ENCODE measurements around the gene TRA2B.

DNA sequence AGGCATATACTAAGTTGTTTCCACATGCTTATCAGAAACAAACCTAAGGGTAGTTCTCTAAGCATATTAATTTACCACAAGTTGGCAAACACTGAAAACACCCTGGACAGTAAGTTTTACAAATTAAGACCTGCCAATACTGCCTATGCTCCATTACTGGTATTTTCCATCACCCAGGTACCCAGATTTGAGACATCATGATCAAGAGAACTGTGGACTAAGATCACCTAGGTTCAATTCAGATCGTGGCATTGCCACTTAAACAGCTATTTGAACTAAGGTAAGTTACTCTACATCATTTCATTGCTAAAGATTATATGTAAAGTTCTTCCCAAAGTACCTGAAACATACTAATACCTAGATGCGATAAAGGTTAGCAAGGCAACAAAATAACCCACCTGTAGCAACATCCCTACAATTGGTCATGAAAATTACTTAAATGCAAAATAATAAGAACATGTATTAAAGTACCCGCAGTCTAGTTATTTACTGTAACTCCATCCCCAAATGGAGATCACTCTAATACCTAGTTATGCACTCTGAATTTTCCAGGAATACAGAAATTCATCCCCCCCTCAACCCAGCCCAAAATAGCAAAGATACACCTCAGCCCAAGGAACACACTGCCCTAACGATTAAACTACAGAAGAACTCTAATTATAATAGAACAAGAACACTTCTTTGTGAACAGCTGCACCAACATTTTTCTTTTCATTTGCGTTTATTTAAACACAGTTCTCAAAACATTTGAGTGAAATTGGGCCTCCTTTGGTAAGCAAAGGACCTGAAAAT is 21.6 kb downstream of the TRA2B start:
- TF ChIP-seq, protein P1, sequence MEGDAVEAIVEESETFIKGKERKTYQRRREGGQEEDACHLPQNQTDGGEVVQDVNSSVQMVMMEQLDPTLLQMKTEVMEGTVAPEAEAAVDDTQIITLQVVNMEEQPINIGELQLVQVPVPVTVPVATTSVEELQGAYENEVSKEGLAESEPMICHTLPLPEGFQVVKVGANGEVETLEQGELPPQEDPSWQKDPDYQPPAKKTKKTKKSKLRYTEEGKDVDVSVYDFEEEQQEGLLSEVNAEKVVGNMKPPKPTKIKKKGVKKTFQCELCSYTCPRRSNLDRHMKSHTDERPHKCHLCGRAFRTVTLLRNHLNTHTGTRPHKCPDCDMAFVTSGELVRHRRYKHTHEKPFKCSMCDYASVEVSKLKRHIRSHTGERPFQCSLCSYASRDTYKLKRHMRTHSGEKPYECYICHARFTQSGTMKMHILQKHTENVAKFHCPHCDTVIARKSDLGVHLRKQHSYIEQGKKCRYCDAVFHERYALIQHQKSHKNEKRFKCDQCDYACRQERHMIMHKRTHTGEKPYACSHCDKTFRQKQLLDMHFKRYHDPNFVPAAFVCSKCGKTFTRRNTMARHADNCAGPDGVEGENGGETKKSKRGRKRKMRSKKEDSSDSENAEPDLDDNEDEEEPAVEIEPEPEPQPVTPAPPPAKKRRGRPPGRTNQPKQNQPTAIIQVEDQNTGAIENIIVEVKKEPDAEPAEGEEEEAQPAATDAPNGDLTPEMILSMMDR (IDR thresholded peaks at IDR 0.05): no peak
- TF ChIP-seq POLR2A (IDR thresholded peaks at IDR 0.05): no peak
